HCT116 (cell line): ENCODE results near the gene LXN. TPM values are rescaled to one million over a fixed set of nuclear protein-coding genes. Genes with fewer than 3 reads are reported as not detected.

Experiments used
- ATAC-seq: fragments of 200-7000 bp; cut with Tn5 transposase; 2 replicates; pipeline ENCODE4 v1.9.1; 2020; ENCODE audit warnings: mild to moderate bottlenecking, moderate library complexity
- BruUV-seq: library from RNA; stranded (reverse); fragments of 400-500 nt; replicated peaks from 2 replicates; lab custom pipeline; 2021; lab: Mats Ljungman, UMichigan
- CTCF ChIA-PET: fragments of 300-600 bp; sonication (Branson Sonifier 250); formaldehyde crosslinking; loops from one replicate; lab custom pipeline; 2021; ENCODE audit warnings: antibody characterized with exemption; lab: Charles Lee
- POLR2A ChIA-PET: fragments of 300-600, 350-600 bp; sonication (Branson Sonifier 250); formaldehyde crosslinking; loops from one replicate; lab custom pipeline; 2021; ENCODE audit warnings: antibody characterized with exemption; lab: Charles Lee
- RAD21 ChIA-PET, 2 experiments: fragments of 300-600 bp; sonication (Branson Sonifier 250); formaldehyde crosslinking; loops; one replicate each; lab custom pipeline; 2023; ENCODE audit warnings: low total read pairs in 2 of 2; ENCODE audit not compliant: uncharacterized antibody in 2 of 2, unreplicated experiment in 2 of 2, low non-redundant PET in 1 of 2; lab: Charles Lee
- DNase-seq: peaks from one replicate; pipeline ENCODE4 v3.0.0-alpha.2; 2010; ENCODE audit warnings: low read depth, low spot score
- H2AFZ ChIP-seq: fragments of 200-600 bp; shearing (Covaris generic), sonication (generic); 2 replicates; pipeline ENCODE4 v1.6.1; 2017; ENCODE audit warnings: low read depth, mixed run types, mixed read lengths, antibody characterized with exemption, low read length; ENCODE audit not compliant: poor library complexity, severe bottlenecking
- H3K27ac ChIP-seq: 2 replicates; pipeline ENCODE4 v1.5.1; 2012; ENCODE audit warnings: low read depth, low read length
- H3K27me3 ChIP-seq: fragments of 200-600 bp; sonication (generic); 2 replicates; pipeline ENCODE4 v1.6.1; 2016; ENCODE audit warnings: mixed run types, low read length, mixed read lengths; ENCODE audit not compliant: insufficient read depth
- H3K36me3 ChIP-seq, 2 experiments: fragments of 200-500 bp in 1 of 2; fragments of 200-600 bp in 1 of 2; sonication (Bioruptor generic) in 1 of 2; sonication (generic) in 1 of 2; 2 replicates each; pipeline versions ENCODE4 v1.5.1 to v1.6.1; 2014 to 2016; ENCODE audit warnings: low read length in 2 of 2, inconsistent platforms in 1 of 2, mixed read lengths in 1 of 2, mixed run types in 1 of 2; ENCODE audit not compliant: insufficient read depth in 2 of 2, control insufficient read depth in 1 of 2
- H3K4me1 ChIP-seq, 2 experiments: fragments of 200-600 bp in 1 of 2; sonication (generic) in 1 of 2; 2 replicates each; pipeline versions ENCODE4 v1.5.1 to v1.6.1; 2012 to 2017; ENCODE audit warnings: low read length in 2 of 2, inconsistent platforms in 1 of 2, mild to moderate bottlenecking in 1 of 2, mixed read lengths in 1 of 2, mixed run types in 1 of 2, moderate library complexity in 1 of 2; ENCODE audit not compliant: insufficient read depth in 2 of 2, control insufficient read depth in 1 of 2
- H3K4me2 ChIP-seq: fragments of 200-600 bp; sonication (generic); 2 replicates; pipeline ENCODE4 v1.6.1; 2017; ENCODE audit warnings: mixed run types, low read length, mixed read lengths
- H3K4me3 ChIP-seq, 2 experiments: fragments of 200-600 bp in 1 of 2; sonication (generic) in 1 of 2; replicated peaks in 1 of 2; 2 replicates each; pipeline ENCODE4 v1.5.1; 2011 to 2016; ENCODE audit warnings: low read length in 2 of 2, control low read depth in 1 of 2, low read depth in 1 of 2, mild to moderate bottlenecking in 1 of 2, mixed read lengths in 1 of 2, mixed run types in 1 of 2
- H3K79me2 ChIP-seq: fragments of 200-600 bp; sonication (generic); 2 replicates; pipeline ENCODE4 v1.6.1; 2017; ENCODE audit warnings: mild to moderate bottlenecking, mixed run types, low read length, moderate library complexity, mixed read lengths; ENCODE audit not compliant: insufficient read depth
- H3K9ac ChIP-seq: fragments of 200-600 bp; sonication (generic); 2 replicates; pipeline ENCODE4 v1.6.1; 2016; ENCODE audit warnings: low read length, mixed read lengths
- H3K9me2 ChIP-seq: fragments of 200-600 bp; sonication (generic), shearing (Covaris generic); 2 replicates; pipeline ENCODE4 v1.6.1; 2017; ENCODE audit warnings: mixed run types, mild to moderate bottlenecking, moderate library complexity; ENCODE audit not compliant: insufficient read depth
- H3K9me3 ChIP-seq, 2 experiments: fragments of 200-500 bp in 1 of 2; fragments of 200-600 bp in 1 of 2; sonication (Bioruptor generic) in 1 of 2; sonication (generic) in 1 of 2; 2 replicates each; pipeline ENCODE4 v1.6.1; 2014 to 2017; ENCODE audit warnings: low read length in 2 of 2, mixed read lengths in 2 of 2, inconsistent platforms in 1 of 2, low read depth in 1 of 2, mild to moderate bottlenecking in 1 of 2, mixed run types in 1 of 2, moderate library complexity in 1 of 2; ENCODE audit not compliant: control insufficient read depth in 1 of 2, insufficient read depth in 1 of 2
- H4K20me1 ChIP-seq: fragments of 200-600 bp; sonication (generic), shearing (Covaris generic); 2 replicates; pipeline ENCODE4 v1.6.1; 2017; ENCODE audit warnings: mixed run types, mild to moderate bottlenecking, moderate library complexity; ENCODE audit not compliant: insufficient read depth
- ATF3 ChIP-seq: IDR thresholded peaks from 2 replicates; pipeline ENCODE4 v1.6.1; 2012
- CBX3 ChIP-seq: IDR thresholded peaks from 2 replicates; pipeline ENCODE4 v1.6.1; 2012; ENCODE audit warnings: low read depth
- EGR1 ChIP-seq: IDR thresholded peaks from 2 replicates; pipeline ENCODE4 v1.6.1; 2012; ENCODE audit warnings: low read depth
- ELF1 ChIP-seq: IDR thresholded peaks from 2 replicates; pipeline ENCODE4 v1.6.1; 2012; ENCODE audit warnings: low read depth, borderline replicate concordance
- EZH2 ChIP-seq: fragments of 200-600 bp; sonication (generic); IDR thresholded peaks from 2 replicates; pipeline ENCODE4 v1.6.1; 2017; ENCODE audit warnings: antibody characterized with exemption, mixed run types
- EZH2phosphoT487 ChIP-seq: fragments of 200-600 bp; IDR thresholded peaks from 2 replicates; pipeline ENCODE4 v1.6.1; 2018; ENCODE audit warnings: antibody characterized with exemption, borderline replicate concordance
- FOSL1 ChIP-seq: IDR thresholded peaks from 2 replicates; pipeline ENCODE4 v1.6.1; 2012; ENCODE audit warnings: low read depth
- MAX ChIP-seq: IDR thresholded peaks from 2 replicates; pipeline ENCODE4 v1.6.1; 2012
- POLR2A ChIP-seq: IDR thresholded peaks from 2 replicates; pipeline ENCODE4 v1.7.0; 2011; ENCODE audit warnings: borderline replicate concordance; ENCODE audit not compliant: insufficient read depth, insufficient read length; ENCODE audit errors: extremely low read depth
- POLR2AphosphoS5 ChIP-seq: IDR thresholded peaks from 2 replicates; pipeline ENCODE4 v1.6.1; 2011; ENCODE audit warnings: mild to moderate bottlenecking, low read depth, low read length, moderate library complexity
- RAD21 ChIP-seq: IDR thresholded peaks from 2 replicates; pipeline ENCODE4 v1.6.1; 2012; ENCODE audit warnings: low read depth, mild to moderate bottlenecking
- REST ChIP-seq: IDR thresholded peaks from 2 replicates; pipeline ENCODE4 v1.6.1; 2012; ENCODE audit warnings: low read depth
- SIN3A ChIP-seq: IDR thresholded peaks from 2 replicates; pipeline ENCODE4 v1.6.1; 2012; ENCODE audit warnings: low read depth
- SP1 ChIP-seq: IDR thresholded peaks from 2 replicates; pipeline ENCODE4 v1.6.1; 2012; ENCODE audit warnings: low read depth
- SRF ChIP-seq: IDR thresholded peaks from 2 replicates; pipeline ENCODE4 v1.6.1; 2012; ENCODE audit warnings: low read depth
- TCF7L2 ChIP-seq: IDR thresholded peaks from 2 replicates; pipeline ENCODE4 v1.7.0; 2011; ENCODE audit warnings: borderline replicate concordance, inconsistent platforms; ENCODE audit not compliant: insufficient read depth, insufficient read length; ENCODE audit errors: extremely low read depth
- YY1 ChIP-seq: IDR thresholded peaks from 2 replicates; pipeline ENCODE4 v1.6.1; 2011; ENCODE audit warnings: low read length, low read depth, moderate library complexity, mild to moderate bottlenecking; ENCODE audit not compliant: insufficient replicate concordance; ENCODE audit errors: extremely low read depth
- ZBTB33 ChIP-seq: IDR thresholded peaks from 2 replicates; pipeline ENCODE4 v1.6.1; 2011; ENCODE audit warnings: mild to moderate bottlenecking, low read length, moderate library complexity; ENCODE audit not compliant: insufficient replicate concordance; ENCODE audit errors: extremely low read depth
- ZFX ChIP-seq: fragments of 450-650 bp; IDR thresholded peaks from 2 replicates; pipeline ENCODE4 v1.6.1; 2017
- intact Hi-C: fragments of 100-400 bp; cut with micrococcal nuclease; formaldehyde crosslinking; loops from 2 replicates; pipeline ENCODE4 v1.10.0; 2022
- total RNA-seq: library from RNA; stranded (reverse); gene quantifications from one replicate; pipeline ENCODE4 v1.2.1, GENCODE V29; 2021; ENCODE audit not compliant: unreplicated experiment

Gene LXN
- total RNA-seq, 1 experiment from 2014 or later, result not detected

- ATAC-seq (no peak), DNase-seq (no peak)
- no peak overlapping the region for H3K4me3 ChIP-seq
- 0 out of 2 replicates have a peak, but pooled peaks cover 4% of the 10 kb centered on the region for H4K20me1 ChIP-seq
- H3K4me1 ChIP-seq, result peaks cover 24 to 73% of the 10 kb centered on the region in 2 experiments
- H3K4me2 ChIP-seq, result peak overlapping the region; percentile 27; the same call in 1 of the 2 replicates
- peaks cover 0 to 19% of the 10 kb centered on the region in 2 experiments; a peak in 1 of 4 replicates for H3K36me3 ChIP-seq
- ChIA-PET RAD21 (no interaction called here), POLR2A (interaction anchor here (1.1 kb wide), 1 partner anchor 10 kb away, joined by 4 read pairs; no protein-coding TSS in a partner anchor), CTCF (interaction anchor here (0.7 kb wide), 1 partner anchor 15 kb away, joined by 3 read pairs; no protein-coding TSS in a partner anchor)
- no peak overlapping the region for H3K9ac ChIP-seq
- H3K27ac ChIP-seq, result no peak overlapping the region
- no peaks in the 10 kb centered on the region for H3K9me2 ChIP-seq
- no peaks in the 10 kb centered on the region for H3K9me3 ChIP-seq
- BruUV-seq, result no TSS peak
- no peaks in the 10 kb centered on the region for H3K79me2 ChIP-seq
- no peaks in the 10 kb centered on the region for H3K27me3 ChIP-seq
- H2AFZ ChIP-seq, result no peak overlapping the region
- no peak for TF ChIP-seq SIN3A
- TF ChIP-seq CBX3, result no peak
- no peak for TF ChIP-seq REST
- no peak for TF ChIP-seq ZFX
- no peak for TF ChIP-seq MAX
- TF ChIP-seq RAD21, result no peak
- no peak for TF ChIP-seq TCF7L2
- no peak for TF ChIP-seq ZBTB33
- no peak for TF ChIP-seq POLR2A
- no peak for TF ChIP-seq ELF1
- no peak for TF ChIP-seq ATF3
- TF ChIP-seq SP1, result no peak
- no peak for TF ChIP-seq EZH2
- TF ChIP-seq EZH2phosphoT487, result no peak
- TF ChIP-seq POLR2AphosphoS5, result no peak
- no peak for TF ChIP-seq EGR1
- no peak for TF ChIP-seq FOSL1
- TF ChIP-seq YY1, result no peak
- TF ChIP-seq SRF, result no peak
- TF ChIP-seq, all 23 proteins: peak for 0
- intact Hi-C loops, result no loop called here
Measured at GRCh38 chr3:158713094-158713499, 40.6 kb upstream of the LXN start.
